NOMO-1 (cell line): ENCODE measurements around the gene MOBP.

ENCODE experiments used
- DNase-seq, 2 experiments: peaks; one replicate each; lab custom pipeline; 2025; ENCODE audit not compliant: unreplicated experiment in 2 of 2; lab: John Stamatoyannopoulos, UW

MOBP gene

GRCh38 chr3:39532777-39533176, 65.3 kb downstream of the MOBP start:
- no peak for DNase-seq

DNA sequence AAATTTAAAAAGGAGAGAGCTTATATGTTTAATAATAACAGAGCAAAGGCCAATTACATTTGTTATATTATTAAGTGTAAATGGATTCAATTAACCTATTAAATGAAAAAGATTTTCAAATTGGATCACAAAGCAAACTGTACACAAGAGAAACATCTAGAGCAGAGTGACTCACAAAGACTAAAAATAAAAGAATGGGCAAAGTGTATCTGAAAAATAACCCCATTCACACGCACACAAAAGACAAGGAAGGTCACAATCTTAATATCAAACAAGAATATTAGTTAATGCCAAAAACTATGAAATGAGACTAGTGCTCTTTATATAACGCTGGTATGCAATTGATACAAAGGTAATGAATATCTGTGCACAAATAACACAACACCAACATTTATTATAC, 65.7 kb downstream of the MOBP start:
- no peak for DNase-seq

GRCh38 chr3:39540162-39540921, 72.9 kb downstream of the MOBP start:
- no peak for DNase-seq

DNA sequence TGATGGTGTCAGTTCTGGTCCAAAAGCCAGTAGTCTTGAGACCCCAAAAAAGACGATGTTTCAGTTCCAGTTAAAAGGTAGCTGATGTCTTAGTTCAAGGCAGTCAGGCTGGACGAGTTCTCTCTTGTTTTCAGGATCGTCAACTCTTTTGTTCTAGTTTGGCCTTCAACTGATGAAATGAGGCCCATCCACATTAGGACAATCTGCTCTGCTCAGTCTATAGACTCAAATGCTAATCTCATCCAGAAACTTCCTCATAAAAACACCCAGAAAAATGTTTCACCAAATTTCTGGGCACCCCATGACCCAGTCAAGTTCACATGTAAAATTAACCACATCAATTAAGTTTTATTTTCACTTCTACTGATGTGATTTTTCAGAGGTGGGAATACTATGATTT, 74.0 kb downstream of the MOBP start:
- no peak for DNase-seq

DNA sequence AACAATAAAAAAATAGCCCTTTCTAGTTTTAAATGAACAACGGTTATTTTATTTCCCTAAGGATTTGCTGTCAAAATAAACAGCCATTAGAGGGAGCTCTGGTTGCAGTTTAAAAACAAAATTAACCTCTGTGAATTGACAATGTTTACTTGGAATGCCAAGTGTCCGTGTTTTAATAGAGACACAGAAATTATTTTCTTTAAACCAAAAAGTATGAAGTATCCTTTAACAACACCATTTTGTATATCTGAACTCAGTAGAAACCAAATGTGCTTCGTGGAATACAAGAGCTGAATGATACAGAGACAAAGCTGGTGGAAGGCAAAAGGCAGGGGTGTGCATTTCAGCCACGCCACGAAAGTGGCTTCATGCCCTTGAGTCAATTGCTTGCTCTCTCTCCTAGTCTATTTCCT, 74.4 kb downstream of the MOBP start:
- DNase-seq, result peak in 1 of 2 experiments; percentile 17

DNA sequence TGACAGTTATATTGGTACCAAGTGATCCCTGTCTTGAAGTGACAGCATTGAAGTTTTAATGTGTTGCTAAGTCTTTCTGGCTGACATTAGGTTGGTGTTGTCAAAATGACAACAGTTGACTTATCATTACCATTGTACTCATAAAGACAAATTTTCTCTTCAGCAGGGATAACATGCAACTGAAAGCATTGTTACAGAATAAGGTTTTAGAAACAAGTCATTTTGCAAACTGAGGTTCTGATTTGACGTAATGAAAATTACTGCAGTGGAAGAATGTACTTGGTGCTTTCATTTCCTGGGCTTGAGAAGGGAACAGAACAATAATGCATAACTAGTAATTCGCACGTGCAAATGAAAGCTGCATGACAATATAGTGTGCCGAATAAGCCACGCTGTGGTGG, 75.1 kb downstream of the MOBP start:
- DNase-seq, result no peak

- no peak for DNase-seq
These were observed 80.8 kb downstream of the MOBP start for GRCh38 chr3:39548282-39548681.

- no peak for DNase-seq
These were observed 83.0 kb downstream of the MOBP start for GRCh38 chr3:39550354-39551051.
